GM12878 (cell line): Measurements from ENCODE around the gene ZNF583. TPM values are rescaled to one million over a fixed set of nuclear protein-coding genes. Genes with fewer than 3 reads are reported as not detected.

ENCODE experiments used
- ATF7 ChIP-seq: fragments of 450-650 bp; IDR thresholded peaks from 2 replicates; pipeline ENCODE4 v1.6.1; 2016; ENCODE audit warnings: low read depth, mild to moderate bottlenecking
- CHD1 ChIP-seq: IDR thresholded peaks from 2 replicates; pipeline ENCODE4 v1.6.1; 2012; ENCODE audit warnings: low read depth, low read length, improper control_type of control experiment
- GATAD2B ChIP-seq: fragments of 450-650 bp; conservative IDR thresholded peaks from 2 replicates; pipeline ENCODE4 v1.6.1; 2017; ENCODE audit warnings: low read depth, mild to moderate bottlenecking, moderate library complexity
- IRF4 ChIP-seq: IDR thresholded peaks from 2 replicates; pipeline ENCODE4 v1.6.1; 2011; ENCODE audit warnings: low read depth, low read length
- KLF5 ChIP-seq: fragments of 450-650 bp; IDR thresholded peaks from 2 replicates; pipeline ENCODE4 v1.6.1; 2014; ENCODE audit warnings: mild to moderate bottlenecking; ENCODE audit not compliant: partially characterized antibody
- MYB ChIP-seq: fragments of 150-350 bp; IDR thresholded peaks from 2 replicates; pipeline ENCODE4 v1.6.1; 2014; ENCODE audit warnings: mild to moderate bottlenecking, low read depth, low read length, borderline replicate concordance
- MYC ChIP-seq: IDR thresholded peaks from 2 replicates; pipeline ENCODE4 v1.6.1; 2011; ENCODE audit warnings: mild to moderate bottlenecking, low read length, moderate library complexity, inconsistent platforms; ENCODE audit not compliant: insufficient read depth, insufficient replicate concordance, insufficient read length, severe bottlenecking
- NR2F1 ChIP-seq: fragments of 450-650 bp; conservative IDR thresholded peaks from 2 replicates; pipeline ENCODE4 v1.6.1; 2017; ENCODE audit warnings: mild to moderate bottlenecking
- NRF1 ChIP-seq: conservative IDR thresholded peaks from 2 replicates; pipeline ENCODE4 v1.6.1; 2011; ENCODE audit warnings: mild to moderate bottlenecking, low read depth, low read length, improper control_type of control experiment
- RCOR1 ChIP-seq: conservative IDR thresholded peaks from 2 replicates; pipeline ENCODE4 v1.6.1; 2012; ENCODE audit warnings: low read depth, low read length, improper control_type of control experiment
- TAF1 ChIP-seq: IDR thresholded peaks from 2 replicates; pipeline ENCODE4 v1.6.1; 2011; ENCODE audit warnings: mild to moderate bottlenecking, low read depth, low read length, borderline replicate concordance
- TARDBP ChIP-seq: IDR thresholded peaks from 2 replicates; pipeline ENCODE4 v1.6.1; 2016; ENCODE audit warnings: borderline replicate concordance
- YY1 ChIP-seq: IDR thresholded peaks from 2 replicates; pipeline ENCODE4 v1.6.1; 2011; ENCODE audit warnings: low read depth, mild to moderate bottlenecking, low read length
- polyA plus RNA-seq, 11 experiments: library from polyadenylated mRNA; depleted of rRNA in 4 of 11; unstranded in 6 of 11; stranded (reverse) in 5 of 11; fragments of >200 nt; fragmentation: Nextera tagmentation in 4 of 11; fragmentation: Illumina TruSeq in 1 of 11; extraction: Ambion mirVana in 4 of 11; extraction: Trizol in 1 of 11; gene quantifications; 1 replicate in 1 of 11; 2 replicates in 10 of 11; pipeline versions ENCODE4 v1.2.1 to v1.2.3, GENCODE V29; 2011 to 2016; ENCODE audit warnings: inconsistent platforms in 2 of 11, missing spikeins in 2 of 11, low read depth in 1 of 11
- total RNA-seq, 4 experiments: library from RNA; depleted of rRNA in 3 of 4; stranded (reverse); fragments of >200 nt in 3 of 4; fragmentation: Illumina TruSeq in 1 of 4; extraction: Trizol in 1 of 4; gene quantifications; 2 replicates each; pipeline versions ENCODE4 v1.2.1 to v1.2.3, GENCODE V29; 2013 to 2021
- TF ChIP-seq, protein P1 (sequence below): fragments of 450-650 bp; IDR thresholded peaks from 2 replicates; pipeline ENCODE4 v1.6.1; 2018; ENCODE audit warnings: borderline replicate concordance, mild to moderate bottlenecking; ENCODE audit not compliant: partially characterized antibody
- TF ChIP-seq, protein P2 (sequence below): IDR thresholded peaks from 2 replicates; pipeline ENCODE4 v1.6.1; 2011; ENCODE audit warnings: borderline replicate concordance, low read depth, mild to moderate bottlenecking, moderate library complexity, low read length; ENCODE audit not compliant: insufficient read depth, poor library complexity, severe bottlenecking
- TF ChIP-seq, protein P3 (sequence below), 3 experiments: IDR thresholded peaks in 2 of 3; conservative IDR thresholded peaks in 1 of 3; 2 replicates each; pipeline ENCODE4 v1.5.1; 2011; ENCODE audit warnings: low read depth in 3 of 3, low read length in 3 of 3, mild to moderate bottlenecking in 3 of 3, control low read depth in 2 of 3, moderate library complexity in 2 of 3, inconsistent platforms in 1 of 3, mixed read lengths in 1 of 3; ENCODE audit not compliant: control insufficient read depth in 2 of 3, insufficient read depth in 1 of 3; ENCODE audit errors: extremely low read depth in 1 of 3
- TF ChIP-seq, protein P4 (sequence below): IDR thresholded peaks from 2 replicates; pipeline ENCODE4 v1.6.1; 2012; ENCODE audit warnings: improper control_type of control experiment, low read depth, low read length; ENCODE audit not compliant: insufficient replicate concordance

Gene ZNF583
- total and polyA plus RNA-seq, 10 of the 15 experiments (the other 5 are each of a cell fraction or from before 2014, with no cell fraction given), result 0.40 to 3.1 (median 1.4) TPM

DNA sequence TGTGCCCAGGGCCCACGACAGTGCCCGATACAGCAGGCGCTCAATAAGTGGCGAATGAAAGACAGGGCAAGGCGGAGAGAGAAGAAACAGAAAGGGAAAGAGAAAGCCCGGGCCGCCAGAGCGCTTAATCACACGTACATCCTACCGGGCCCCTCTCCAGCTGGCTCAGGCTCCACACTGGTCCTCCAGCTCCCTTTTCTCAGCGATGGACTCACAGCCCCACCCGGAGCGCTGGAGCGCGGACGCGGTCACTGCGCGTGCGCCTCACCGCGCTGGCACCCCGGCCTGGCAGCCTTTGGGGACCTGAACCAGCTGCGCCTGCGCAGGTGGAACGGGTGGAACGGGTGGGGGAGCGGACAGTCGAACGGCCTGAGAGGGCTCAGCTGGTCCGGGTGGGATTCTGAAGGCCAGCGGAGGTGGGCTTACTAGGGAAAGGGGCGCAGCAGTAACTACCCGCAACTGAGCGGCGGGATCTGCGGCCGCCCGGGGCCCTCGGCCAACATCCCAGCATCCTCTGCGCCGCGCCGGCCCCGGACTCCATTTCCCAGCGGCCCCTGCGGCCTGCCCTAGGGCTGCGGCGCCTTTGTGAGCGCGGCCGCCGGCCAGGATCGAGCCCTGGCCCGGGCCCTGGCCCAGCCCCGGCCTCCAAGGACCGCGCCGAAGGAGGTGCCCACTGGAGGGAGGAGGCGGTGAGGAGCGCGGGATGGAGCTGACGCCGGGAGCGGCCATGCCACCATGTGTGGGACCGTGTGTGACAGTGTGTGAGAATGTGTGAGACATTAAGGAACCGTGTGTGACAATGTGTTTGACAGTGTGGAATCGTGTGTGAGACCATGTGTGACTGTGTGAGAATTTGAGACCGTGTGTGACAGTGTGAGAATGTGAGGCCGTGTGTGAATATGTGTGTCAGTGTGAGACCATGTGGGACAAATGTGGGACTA lies at the start of gene ZNF583 (continued):
- TF ChIP-seq TAF1 (no peak), TARDBP (no peak), KLF5 (no peak), IRF4 (0 out of 2 replicates have a peak, but pooled peaks have one; percentile 1), YY1 (peak; percentile 32; the same call in 1 of the 2 replicates), NR2F1 (peak; percentile 45; the same call in 1 of the 2 replicates), CHD1 (no peak), GATAD2B (peak; percentile 34; the same call in 1 of the 2 replicates), MYB (0 out of 2 replicates have a peak, but pooled peaks have one; percentile 22), ATF7 (no peak), RCOR1 (no peak), NRF1 (peak; percentile 87), MYC (no peak)
- TF ChIP-seq, protein P1, sequence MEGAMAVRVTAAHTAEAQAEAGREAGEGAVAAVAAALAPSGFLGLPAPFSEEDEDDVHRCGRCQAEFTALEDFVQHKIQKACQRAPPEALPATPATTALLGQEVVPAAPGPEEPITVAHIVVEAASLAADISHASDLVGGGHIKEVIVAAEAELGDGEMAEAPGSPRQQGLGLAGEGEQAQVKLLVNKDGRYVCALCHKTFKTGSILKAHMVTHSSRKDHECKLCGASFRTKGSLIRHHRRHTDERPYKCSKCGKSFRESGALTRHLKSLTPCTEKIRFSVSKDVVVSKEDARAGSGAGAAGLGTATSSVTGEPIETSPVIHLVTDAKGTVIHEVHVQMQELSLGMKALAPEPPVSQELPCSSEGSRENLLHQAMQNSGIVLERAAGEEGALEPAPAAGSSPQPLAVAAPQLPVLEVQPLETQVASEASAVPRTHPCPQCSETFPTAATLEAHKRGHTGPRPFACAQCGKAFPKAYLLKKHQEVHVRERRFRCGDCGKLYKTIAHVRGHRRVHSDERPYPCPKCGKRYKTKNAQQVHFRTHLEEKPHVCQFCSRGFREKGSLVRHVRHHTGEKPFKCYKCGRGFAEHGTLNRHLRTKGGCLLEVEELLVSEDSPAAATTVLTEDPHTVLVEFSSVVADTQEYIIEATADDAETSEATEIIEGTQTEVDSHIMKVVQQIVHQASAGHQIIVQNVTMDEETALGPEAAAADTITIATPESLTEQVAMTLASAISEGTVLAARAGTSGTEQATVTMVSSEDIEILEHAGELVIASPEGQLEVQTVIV, result no peak
- TF ChIP-seq, protein P2, sequence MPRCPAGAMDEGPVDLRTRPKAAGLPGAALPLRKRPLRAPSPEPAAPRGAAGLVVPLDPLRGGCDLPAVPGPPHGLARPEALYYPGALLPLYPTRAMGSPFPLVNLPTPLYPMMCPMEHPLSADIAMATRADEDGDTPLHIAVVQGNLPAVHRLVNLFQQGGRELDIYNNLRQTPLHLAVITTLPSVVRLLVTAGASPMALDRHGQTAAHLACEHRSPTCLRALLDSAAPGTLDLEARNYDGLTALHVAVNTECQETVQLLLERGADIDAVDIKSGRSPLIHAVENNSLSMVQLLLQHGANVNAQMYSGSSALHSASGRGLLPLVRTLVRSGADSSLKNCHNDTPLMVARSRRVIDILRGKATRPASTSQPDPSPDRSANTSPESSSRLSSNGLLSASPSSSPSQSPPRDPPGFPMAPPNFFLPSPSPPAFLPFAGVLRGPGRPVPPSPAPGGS, result peak; percentile 95
- TF ChIP-seq, protein P3, sequence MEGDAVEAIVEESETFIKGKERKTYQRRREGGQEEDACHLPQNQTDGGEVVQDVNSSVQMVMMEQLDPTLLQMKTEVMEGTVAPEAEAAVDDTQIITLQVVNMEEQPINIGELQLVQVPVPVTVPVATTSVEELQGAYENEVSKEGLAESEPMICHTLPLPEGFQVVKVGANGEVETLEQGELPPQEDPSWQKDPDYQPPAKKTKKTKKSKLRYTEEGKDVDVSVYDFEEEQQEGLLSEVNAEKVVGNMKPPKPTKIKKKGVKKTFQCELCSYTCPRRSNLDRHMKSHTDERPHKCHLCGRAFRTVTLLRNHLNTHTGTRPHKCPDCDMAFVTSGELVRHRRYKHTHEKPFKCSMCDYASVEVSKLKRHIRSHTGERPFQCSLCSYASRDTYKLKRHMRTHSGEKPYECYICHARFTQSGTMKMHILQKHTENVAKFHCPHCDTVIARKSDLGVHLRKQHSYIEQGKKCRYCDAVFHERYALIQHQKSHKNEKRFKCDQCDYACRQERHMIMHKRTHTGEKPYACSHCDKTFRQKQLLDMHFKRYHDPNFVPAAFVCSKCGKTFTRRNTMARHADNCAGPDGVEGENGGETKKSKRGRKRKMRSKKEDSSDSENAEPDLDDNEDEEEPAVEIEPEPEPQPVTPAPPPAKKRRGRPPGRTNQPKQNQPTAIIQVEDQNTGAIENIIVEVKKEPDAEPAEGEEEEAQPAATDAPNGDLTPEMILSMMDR (IDR thresholded peaks at IDR 0.05 in 2 of 3, conservative IDR thresholded peaks at IDR 0.05 in 1 of 3; ENCODE audit: control insufficient read depth in 2 of 3, extremely low read depth in 1 of 3, insufficient read depth in 1 of 3, low read depth in 3 of 3, low read length in 3 of 3), result no peak
- TF ChIP-seq, protein P4, sequence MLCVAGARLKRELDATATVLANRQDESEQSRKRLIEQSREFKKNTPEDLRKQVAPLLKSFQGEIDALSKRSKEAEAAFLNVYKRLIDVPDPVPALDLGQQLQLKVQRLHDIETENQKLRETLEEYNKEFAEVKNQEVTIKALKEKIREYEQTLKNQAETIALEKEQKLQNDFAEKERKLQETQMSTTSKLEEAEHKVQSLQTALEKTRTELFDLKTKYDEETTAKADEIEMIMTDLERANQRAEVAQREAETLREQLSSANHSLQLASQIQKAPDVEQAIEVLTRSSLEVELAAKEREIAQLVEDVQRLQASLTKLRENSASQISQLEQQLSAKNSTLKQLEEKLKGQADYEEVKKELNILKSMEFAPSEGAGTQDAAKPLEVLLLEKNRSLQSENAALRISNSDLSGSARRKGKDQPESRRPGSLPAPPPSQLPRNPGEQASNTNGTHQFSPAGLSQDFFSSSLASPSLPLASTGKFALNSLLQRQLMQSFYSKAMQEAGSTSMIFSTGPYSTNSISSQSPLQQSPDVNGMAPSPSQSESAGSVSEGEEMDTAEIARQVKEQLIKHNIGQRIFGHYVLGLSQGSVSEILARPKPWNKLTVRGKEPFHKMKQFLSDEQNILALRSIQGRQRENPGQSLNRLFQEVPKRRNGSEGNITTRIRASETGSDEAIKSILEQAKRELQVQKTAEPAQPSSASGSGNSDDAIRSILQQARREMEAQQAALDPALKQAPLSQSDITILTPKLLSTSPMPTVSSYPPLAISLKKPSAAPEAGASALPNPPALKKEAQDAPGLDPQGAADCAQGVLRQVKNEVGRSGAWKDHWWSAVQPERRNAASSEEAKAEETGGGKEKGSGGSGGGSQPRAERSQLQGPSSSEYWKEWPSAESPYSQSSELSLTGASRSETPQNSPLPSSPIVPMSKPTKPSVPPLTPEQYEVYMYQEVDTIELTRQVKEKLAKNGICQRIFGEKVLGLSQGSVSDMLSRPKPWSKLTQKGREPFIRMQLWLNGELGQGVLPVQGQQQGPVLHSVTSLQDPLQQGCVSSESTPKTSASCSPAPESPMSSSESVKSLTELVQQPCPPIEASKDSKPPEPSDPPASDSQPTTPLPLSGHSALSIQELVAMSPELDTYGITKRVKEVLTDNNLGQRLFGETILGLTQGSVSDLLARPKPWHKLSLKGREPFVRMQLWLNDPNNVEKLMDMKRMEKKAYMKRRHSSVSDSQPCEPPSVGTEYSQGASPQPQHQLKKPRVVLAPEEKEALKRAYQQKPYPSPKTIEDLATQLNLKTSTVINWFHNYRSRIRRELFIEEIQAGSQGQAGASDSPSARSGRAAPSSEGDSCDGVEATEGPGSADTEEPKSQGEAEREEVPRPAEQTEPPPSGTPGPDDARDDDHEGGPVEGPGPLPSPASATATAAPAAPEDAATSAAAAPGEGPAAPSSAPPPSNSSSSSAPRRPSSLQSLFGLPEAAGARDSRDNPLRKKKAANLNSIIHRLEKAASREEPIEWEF, result no peak
